SK-N-MC (cell line): ENCODE results near the gene RGP1.

Experiments used
- EZH2 ChIP-seq: fragments of 200-600 bp; sonication (generic); IDR thresholded peaks from one replicate; pipeline ENCODE4 v1.6.1; 2017; ENCODE audit warnings: antibody characterized with exemption
- FOXP2 ChIP-seq: optimal IDR thresholded peaks from 2 replicates; pipeline ENCODE3; 2011; ENCODE audit warnings: mild to moderate bottlenecking, moderate library complexity; ENCODE audit not compliant: insufficient read depth; ENCODE audit errors: extremely low read length, control extremely low read depth
- POLR2AphosphoS5 ChIP-seq: IDR thresholded peaks from 2 replicates; pipeline ENCODE4 v1.6.1; 2012; ENCODE audit warnings: mild to moderate bottlenecking, low read depth, low read length, borderline replicate concordance

GRCh38 chr9:35792024-35792813 is 43.1 kb downstream of the RGP1 start:
- TF ChIP-seq EZH2 = no peak
- TF ChIP-seq POLR2AphosphoS5 = no peak
- no peak for TF ChIP-seq FOXP2
